Prostate gland (tissue), 2 donors: ENCODE measurements around the gene XPOT.

Experiments used
- CTCF ChIP-seq, 4 experiments: fragments of 200-600 bp in 2 of 4; fragments of 450-650 bp in 2 of 4; sonication (generic) in 2 of 4; IDR thresholded peaks; 1 replicate in 3 of 4; 2 replicates in 1 of 4; pipeline ENCODE4 v1.5.1; 2016 to 2019; ENCODE audit warnings: antibody characterized with exemption in 4 of 4, mild to moderate bottlenecking in 2 of 4, moderate library complexity in 2 of 4
- POLR2AphosphoS5 ChIP-seq: sonication (generic); formaldehyde crosslinking; IDR thresholded peaks from one replicate; pipeline ENCODE4 v1.6.1; 2017; ENCODE audit warnings: antibody characterized with exemption

GRCh38 chr12:64383675-64384074, 20.5 kb upstream of the XPOT start:
- TF ChIP-seq CTCF (IDR thresholded peaks at IDR 0.05) = no peak
- no peak for TF ChIP-seq POLR2AphosphoS5
